ENCODE results near the gene NAT8L. TPM values are rescaled to one million over a fixed set of nuclear protein-coding genes. Genes with fewer than 3 reads are reported as not detected.

NAT8L gene
- total RNA-seq, 1 experiment from 2014 or later: 13.9 TPM

DNA sequence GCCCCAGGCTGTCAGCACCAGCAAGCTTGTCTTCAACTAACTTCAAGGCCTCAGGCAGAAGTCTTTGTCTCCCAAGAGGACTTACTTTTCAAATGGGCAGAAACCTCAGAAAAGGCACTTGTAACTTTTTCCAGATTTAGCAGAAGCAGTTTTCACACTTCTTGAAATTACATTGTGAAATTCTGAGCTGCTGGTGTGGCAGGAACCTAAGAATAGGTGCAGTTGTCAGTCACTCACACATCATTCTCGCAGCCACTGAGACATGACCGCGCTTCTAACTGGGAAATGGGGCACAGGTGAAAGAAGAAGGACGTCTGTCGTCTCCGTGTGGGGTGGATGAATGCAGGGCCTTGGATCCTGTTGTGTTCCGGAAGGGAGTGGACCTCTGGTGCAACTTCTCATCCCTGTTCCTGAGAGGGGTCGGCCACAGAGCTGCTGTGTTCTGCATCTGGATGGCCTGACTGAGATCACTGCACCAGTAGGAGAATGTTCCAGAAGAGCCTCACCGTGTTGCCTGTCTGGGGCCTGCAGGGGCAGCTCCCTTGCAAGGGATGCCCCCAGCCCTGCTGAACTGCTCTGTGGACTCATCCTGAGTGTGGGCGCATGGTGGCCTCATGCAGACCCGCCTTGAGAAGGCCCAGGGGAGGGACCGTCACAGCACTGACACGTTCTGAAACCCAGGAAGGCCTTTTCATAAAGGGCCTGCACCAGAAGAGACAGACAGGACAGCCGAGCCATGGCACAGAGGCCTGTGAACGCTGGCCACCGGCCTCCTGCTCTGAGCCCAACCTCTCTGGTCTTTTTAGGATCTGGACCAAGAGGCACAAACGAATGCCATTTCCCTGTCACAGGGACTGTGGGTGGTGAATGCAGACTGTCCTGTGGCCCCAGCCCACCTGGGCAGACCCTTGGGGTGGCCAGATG lies 18.7 kb downstream of the NAT8L start:
- Mint-ChIP-seq H3K36me3 (ENCODE audit: insufficient read depth in 1 of 3, low read depth in 3 of 3) (no peaks in the 10 kb centered on the region), H3K9me3 (no peaks in the 10 kb centered on the region)
- WGBS (ENCODE audit: extremely low coverage, insufficient read length, low lambda C conversion rate): no CpG with 5 or more reads among the region's 17 CpGs

More for the DNA sequence above, 18.7 kb downstream of the NAT8L start:
- Histone ChIP-seq H2BK12ac (ENCODE audit: insufficient read length, low read depth, low read length) (no peak overlapping the region), H3K23me2 (ENCODE audit: insufficient read length, low read depth, low read length, poor library complexity, severe bottlenecking) (no peaks in the 10 kb centered on the region), H3K79me1 (ENCODE audit: insufficient read depth, low read depth, low read length, poor library complexity, severe bottlenecking) (no peaks in the 10 kb centered on the region), H2AFZ (ENCODE audit: low read length) (no peak overlapping the region), H3K56ac (ENCODE audit: insufficient read length, low read depth, low read length) (no peak overlapping the region), H3K9ac (ENCODE audit: extremely low read depth, insufficient read length, low read length) (no peak overlapping the region), H2BK120ac (ENCODE audit: low read depth, low read length, poor library complexity, severe bottlenecking) (no peak overlapping the region), H3K14ac (ENCODE audit: insufficient read depth, low read length) (no peak overlapping the region; the same call in 1 of the 2 replicates), H2BK20ac (ENCODE audit: low read depth, low read length, poor library complexity, severe bottlenecking) (no peak overlapping the region), H2AK5ac (ENCODE audit: insufficient read length, low read length) (no peak overlapping the region), H2BK5ac (ENCODE audit: insufficient read length, low read length) (no peak overlapping the region), H3K18ac (ENCODE audit: insufficient read length, low read depth, low read length) (no peak overlapping the region), H3K27ac (ENCODE audit: insufficient read length, low read depth, low read length) (no peak overlapping the region), H4K20me1 (ENCODE audit: control insufficient read depth, insufficient read depth, insufficient read length) (no peaks in the 10 kb centered on the region), H3K23ac (ENCODE audit: insufficient read length, low read depth, low read length) (no peak overlapping the region), H4K91ac (ENCODE audit: insufficient read length, low read depth, low read length) (no peak overlapping the region), H3K27me3 (ENCODE audit: insufficient read depth, low read length) (no peaks in the 10 kb centered on the region), H3K4me1 (ENCODE audit: insufficient read depth, low read length) (no peaks in the 10 kb centered on the region), H3K4ac (ENCODE audit: low read depth, low read length) (no peak overlapping the region), H3K79me2 (ENCODE audit: insufficient read depth, low read length) (no peaks in the 10 kb centered on the region), H3K9me3 (ENCODE audit: control insufficient read depth, low read depth, low read length) (no peaks in the 10 kb centered on the region), H4K5ac (ENCODE audit: insufficient read length, low read depth, low read length) (no peak overlapping the region), H2BK15ac (ENCODE audit: low read depth, low read length) (no peak overlapping the region), H4K8ac (replicated peaks; ENCODE audit: insufficient read length, low read depth, low read length) (no peak overlapping the region), H3K4me2 (ENCODE audit: insufficient read depth, insufficient read length, low read length) (no peak overlapping the region), H3T11ph (ENCODE audit: low read length) (no peak overlapping the region)
- peak; percentile 24 for DNase-seq
- H3K4me3 Mint-ChIP-seq: no peak overlapping the region
- TF ChIP-seq, protein P1, sequence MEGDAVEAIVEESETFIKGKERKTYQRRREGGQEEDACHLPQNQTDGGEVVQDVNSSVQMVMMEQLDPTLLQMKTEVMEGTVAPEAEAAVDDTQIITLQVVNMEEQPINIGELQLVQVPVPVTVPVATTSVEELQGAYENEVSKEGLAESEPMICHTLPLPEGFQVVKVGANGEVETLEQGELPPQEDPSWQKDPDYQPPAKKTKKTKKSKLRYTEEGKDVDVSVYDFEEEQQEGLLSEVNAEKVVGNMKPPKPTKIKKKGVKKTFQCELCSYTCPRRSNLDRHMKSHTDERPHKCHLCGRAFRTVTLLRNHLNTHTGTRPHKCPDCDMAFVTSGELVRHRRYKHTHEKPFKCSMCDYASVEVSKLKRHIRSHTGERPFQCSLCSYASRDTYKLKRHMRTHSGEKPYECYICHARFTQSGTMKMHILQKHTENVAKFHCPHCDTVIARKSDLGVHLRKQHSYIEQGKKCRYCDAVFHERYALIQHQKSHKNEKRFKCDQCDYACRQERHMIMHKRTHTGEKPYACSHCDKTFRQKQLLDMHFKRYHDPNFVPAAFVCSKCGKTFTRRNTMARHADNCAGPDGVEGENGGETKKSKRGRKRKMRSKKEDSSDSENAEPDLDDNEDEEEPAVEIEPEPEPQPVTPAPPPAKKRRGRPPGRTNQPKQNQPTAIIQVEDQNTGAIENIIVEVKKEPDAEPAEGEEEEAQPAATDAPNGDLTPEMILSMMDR (conservative IDR thresholded peaks at IDR 0.05): no peak
- H3K4me1 Mint-ChIP-seq: peaks cover 0 to 3% of the 10 kb centered on the region in 2 experiments; a peak in 1 of 4 replicates
- H3K27ac Mint-ChIP-seq: no peak overlapping the region; a peak in 1 of 7 replicates
- peaks cover 4% of the 10 kb centered on the region; the same call in 1 of the 2 replicates for H3K27me3 Mint-ChIP-seq (ENCODE audit: low read depth)

Data from H9 (cell line).